HG03558 (cell line): ENCODE data around the gene ANXA5.
"Not testable (repeated sequence)": the region's sequence is repeated elsewhere in the genome, so short reads cannot be mapped to it uniquely, and the experiment has no call there.

Experiments used
- ATAC-seq: cut with Tn5 transposase; IDR thresholded peaks from one replicate; pipeline ENCODE4 v1.9.1; 2021; ENCODE audit warnings: moderate number of reproducible peaks; ENCODE audit not compliant: unreplicated experiment; ENCODE audit errors: extremely low read depth

The ANXA5 gene

DNA sequence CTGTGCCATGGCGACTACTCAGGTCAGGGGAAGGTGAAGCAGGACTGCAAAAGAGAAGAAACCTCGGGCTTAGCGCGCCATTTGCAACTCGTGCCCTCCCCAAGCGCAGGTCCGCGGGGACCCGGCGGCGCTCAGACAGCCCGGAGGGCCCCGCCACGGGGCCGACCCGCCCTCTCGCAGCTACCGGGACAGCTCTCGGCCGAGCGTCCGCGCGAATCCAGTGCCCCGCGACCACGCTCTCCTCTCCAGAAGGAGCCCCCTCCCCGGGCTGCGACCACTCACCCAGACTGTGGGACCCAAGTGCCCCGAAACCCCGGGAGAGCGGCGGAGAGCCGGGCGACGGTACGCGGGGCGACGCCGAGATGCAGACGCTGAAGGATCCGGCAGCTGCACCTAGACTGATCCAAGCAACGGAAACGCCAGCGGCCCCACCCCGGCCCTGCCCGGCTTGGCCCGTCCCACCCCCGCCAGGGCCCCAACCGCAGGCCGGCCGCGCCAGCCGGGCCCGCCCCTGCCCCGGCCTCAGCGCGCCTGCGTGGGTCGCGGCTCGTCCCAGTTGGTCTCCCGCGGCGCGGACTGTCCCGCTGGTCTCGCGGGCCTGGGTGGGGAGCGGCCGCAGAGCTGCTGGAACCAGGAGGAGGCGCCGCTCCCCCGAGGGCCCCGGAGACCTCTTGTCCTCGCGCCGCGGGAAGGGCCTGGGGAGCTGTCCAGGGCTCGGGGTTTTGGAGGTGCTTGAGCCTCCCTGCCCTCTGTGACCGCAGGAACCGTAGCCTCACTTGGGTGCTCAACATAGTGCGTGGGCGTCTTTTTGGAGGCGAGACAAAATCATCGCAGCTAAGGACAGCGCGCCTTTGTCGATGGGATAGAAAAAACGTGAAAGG, at the start of gene ANXA5:
ANXA5 (minus strand) TSS at position 400 of the 881 bp plus-strand sequence; CDS start at position 9, 391 bp downstream.
- peak; percentile 72 for ATAC-seq

DNA sequence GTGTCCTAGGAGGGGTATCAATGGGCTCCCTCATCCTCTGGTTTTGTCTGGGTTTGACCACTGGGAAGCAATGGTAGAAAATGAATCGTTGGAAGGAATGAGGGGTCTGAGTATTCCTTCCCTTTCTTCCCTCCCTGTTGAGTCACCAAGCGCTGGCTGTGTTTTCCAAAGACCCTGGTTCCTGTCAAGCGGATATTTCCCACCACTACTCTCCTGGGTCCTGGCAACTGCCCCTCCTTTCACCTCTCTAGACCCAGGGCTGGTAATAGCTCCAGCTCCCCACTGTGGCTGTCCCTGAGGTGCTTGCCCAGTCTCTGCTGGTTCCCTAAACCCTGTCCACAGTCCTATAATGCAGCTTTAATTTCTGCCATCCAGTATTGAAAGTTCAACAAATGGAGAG, 46.0 kb upstream of the ANXA5 start:
- ATAC-seq, result no peak

DNA sequence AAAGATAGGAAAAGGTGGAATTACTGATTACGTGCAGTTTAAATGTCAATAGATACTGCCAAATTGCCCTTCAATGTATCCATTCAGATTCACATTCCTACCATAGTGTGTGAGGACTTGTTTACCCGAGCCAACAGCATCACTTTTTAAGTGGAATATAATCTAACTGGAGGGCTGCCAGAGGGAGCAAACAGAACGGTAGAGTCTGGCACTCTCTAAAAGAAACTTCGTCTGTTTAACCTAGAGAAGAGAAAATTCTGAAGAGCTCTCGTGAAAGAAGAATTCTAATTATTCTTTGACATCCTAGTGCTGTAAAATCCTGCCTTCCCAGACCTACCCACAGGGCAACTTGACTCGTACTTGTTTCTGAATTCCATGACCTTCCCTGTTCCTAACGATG, 45.0 kb upstream of the ANXA5 start:
- ATAC-seq, result no peak

DNA sequence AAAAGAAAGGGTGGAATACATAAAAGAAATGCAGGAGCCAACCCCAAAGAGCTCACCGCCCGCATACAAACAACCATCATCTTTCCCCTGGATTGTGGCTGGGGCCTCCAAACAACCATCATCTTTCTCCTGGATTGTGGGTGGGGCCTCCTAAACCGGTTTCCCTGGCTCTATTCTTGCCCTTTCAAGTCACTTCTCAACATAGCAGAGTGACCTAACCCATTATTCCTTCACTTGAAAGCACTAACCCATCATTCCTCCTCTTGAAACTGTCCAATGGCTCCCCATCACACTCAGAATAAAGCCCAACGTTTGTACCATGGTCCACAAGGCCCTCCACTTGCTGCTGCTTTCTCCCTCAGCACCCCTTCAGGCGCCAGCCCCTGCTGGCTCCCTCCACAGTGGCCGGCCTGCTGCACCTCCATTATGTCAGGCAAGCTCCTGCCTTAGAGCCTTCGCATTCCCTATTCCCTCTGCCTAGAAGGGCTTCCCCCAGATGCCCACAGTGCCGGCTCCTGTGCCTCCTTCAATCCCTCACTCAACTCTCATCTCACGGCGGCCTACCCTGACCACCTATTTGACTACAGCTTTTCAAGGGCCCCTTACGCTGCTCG, 44.1 kb upstream of the ANXA5 start:
- no peak for ATAC-seq

DNA sequence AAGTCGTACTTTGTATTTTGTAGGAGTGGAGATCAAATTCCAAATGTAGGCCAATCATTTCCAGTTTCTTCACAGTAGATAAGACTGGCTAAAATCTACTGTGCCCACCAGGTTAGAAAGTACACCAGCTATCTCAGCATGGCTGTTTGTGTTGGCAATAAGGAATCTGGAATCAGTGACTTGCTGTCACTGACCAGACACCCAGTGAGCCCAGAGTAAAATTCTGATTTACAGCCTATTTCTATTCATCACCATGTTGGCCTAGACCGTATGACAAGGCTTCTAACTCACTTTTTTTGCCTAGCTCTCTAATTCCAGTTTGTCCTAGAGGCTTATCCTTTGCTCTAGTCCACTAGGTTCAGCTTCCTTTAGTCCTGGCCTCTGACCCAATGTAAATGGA, 42.8 kb upstream of the ANXA5 start:
- no peak for ATAC-seq

DNA sequence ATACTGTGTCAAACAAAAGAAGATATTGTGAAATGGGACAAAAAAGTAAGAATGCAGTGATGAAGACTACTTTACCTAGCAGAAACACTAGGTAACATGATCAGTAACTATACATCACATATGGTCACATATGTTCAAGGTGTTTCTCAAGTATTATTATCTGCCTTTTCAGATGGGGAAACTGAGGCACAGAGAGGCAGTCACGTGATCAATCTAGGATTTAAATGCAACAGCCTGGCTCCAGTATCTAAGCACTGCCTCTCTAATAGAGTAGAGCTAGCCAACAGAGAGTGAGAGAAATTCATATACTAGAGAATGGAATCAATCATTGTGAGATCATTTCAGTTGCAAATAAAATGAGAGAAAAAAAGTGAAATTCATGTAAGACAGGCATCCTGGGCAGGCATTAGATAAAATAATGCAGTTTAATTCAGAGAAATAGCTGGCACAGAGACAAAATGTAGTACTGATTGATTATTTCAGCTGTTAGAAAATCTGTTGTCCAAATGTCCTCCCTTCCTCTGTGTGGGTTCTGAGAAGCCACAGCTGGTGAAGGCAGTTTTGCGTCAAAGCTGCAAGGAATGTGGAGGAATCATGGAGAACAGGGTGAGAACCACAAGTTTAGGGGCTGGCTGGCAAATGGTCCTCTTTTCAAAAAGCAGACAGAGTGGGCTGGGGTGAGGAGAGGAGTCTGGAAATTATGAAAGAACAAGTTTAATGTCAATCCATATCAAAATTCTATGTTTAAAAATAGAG, 42.2 kb upstream of the ANXA5 start:
- ATAC-seq, result no peak

DNA sequence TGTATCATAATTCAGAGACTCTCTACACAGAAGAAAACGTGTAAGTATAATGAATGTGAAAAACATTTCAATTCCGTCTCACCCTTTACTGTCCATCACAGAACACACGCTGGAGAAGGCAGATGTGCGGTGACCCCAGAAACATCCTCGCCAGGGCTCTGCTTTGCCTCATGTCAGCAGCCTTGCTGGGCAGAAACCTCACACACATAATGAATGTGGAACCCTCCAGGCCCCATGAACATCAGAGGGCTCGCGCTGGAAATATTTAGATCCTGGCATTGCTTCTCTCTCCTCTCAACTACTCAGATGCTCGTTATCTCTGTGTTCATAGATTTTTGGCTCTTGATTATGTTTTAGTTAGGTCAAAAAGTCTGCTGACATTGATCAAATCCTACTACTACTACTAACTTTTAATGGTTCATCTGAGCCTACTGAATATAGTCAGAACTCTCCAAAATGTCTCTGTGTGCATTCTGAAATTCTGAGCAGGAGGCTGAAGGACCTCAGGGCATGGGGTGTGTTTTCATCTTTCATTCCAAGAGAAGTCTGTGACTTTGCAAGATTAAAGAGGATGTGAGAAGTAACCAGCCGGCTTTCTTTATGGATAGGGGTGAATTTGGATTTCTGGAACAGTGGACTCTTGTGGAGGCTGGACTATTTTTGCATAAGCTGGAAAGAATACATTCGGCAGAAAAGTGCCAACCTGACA, 41.2 kb upstream of the ANXA5 start:
- ATAC-seq, result no peak

DNA sequence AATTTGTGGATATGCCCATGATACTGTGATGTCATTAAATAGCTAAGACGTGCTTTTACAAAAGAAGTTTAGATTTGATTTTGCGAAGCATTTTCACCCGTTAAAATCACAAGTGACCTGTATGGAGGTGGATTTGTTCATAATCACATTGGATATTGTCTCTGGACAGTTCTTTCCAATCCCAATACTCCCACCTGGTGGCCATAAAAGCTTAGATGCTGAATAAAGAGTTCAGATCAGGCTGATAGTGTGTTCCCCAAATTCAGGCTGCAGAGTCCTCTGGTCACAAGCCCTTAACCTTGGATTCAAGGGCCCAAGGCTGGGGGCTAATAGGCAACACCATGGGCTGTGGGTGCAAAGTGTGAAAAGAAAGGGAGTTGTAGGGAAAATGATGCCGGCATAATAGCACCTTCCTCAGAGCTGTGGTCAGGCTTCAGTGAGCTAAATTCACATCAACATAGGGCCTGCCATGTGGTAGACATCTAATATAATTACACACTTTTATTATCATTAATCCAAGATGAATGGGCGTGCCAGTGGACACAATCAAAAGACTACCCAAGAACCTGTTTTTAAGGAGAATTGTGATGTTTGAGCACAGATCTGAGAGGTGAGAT, 40.1 kb upstream of the ANXA5 start:
- no peak for ATAC-seq

DNA sequence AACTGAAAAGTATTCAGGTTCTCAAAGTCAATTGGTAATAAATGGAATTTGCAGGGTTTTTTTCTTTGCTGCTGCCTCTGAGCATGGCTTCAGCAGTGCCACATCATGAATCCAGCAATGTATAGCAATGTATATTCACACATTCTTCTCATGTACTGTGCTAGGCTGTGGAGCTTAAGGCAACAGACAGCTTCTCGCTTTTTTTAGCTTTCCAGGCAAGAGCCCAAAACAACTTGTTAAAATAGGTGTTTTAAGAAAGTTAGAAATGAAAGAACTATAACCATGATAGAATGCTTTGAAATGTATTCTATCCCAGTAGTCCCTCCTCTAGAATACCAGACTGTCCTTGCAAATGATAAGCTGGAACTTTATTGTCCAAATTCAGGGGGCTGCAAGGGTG, 37.8 kb upstream of the ANXA5 start:
- ATAC-seq, result no peak

DNA sequence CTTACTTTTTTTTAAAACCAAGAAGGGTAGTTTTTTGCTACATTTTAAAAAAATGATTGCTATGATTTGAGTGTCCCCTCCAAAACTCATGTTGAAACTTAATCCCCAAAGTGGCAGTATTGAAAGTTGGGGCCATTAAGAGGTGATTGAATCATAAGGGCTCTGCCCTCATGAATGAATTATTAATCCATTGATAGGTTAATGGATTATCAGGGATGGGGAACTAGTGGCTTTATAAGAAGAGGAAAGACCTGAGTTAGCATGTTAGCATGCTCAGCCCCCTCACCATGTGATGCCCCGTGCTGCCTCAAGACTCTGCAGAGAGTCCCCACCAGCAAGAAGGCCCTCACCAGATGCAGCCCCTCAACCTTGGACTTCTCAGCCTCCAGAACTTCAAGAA, 37.2 kb upstream of the ANXA5 start:
- ATAC-seq, result no peak

DNA sequence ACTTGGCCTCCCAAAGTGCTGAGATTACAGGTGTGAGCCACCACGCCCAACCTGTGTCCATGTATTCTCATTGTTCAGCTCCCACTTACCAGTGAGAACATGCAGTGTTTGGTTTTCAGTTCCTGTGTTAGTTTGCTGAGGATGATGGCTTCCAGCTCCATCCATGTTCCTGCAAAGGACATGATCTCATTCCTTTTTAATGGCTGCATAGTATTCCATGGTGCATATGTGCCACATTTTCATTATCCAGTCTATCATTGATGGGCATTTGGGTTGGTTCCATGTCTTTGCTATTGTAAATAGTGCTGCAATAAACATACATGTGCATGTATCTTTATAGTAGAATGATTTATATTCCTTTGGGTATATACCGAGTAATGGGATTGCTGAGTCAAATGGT, 33.0 kb upstream of the ANXA5 start:
- ATAC-seq, result not testable (repeated sequence)

DNA sequence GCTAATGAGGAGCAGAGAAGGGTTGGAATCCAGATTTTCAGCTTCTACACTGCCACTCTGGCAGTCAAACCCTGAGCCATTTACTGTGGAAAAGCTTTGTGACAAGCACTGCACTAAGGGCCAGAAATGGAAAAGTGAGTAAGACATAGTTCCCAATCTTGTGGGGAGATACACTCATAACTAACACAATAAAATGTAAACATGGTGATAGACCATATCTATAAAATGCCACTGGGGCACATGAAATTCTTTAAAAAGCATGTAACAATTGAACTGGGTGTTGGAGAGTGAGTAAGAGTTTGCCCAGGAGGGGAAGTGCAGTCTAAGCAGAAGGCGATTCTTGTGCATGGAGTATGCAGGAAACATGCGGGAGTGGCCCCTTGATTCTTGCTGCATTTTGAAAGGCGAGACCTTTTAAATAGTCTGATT, 32.0 kb upstream of the ANXA5 start:
- ATAC-seq, result no peak

DNA sequence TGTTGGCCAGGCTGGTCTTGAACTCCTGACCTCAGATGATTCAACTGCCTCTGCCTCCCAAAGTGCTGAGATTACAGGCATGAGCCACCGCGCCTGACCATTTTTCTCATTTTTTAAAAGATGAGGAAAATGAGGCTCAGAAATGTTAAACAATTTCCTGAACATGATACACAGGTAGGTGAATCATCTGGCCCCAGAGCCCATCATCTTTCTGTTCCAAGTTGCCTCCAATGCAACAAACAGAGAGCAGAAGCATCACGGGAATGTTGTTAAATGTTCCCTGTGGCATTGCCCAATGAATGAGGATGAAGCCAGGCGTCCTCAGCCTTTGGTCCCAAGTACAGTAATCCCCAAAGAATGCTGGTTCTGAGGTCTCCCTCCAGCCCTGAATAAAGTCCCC, 31.3 kb upstream of the ANXA5 start:
- no peak for ATAC-seq

DNA sequence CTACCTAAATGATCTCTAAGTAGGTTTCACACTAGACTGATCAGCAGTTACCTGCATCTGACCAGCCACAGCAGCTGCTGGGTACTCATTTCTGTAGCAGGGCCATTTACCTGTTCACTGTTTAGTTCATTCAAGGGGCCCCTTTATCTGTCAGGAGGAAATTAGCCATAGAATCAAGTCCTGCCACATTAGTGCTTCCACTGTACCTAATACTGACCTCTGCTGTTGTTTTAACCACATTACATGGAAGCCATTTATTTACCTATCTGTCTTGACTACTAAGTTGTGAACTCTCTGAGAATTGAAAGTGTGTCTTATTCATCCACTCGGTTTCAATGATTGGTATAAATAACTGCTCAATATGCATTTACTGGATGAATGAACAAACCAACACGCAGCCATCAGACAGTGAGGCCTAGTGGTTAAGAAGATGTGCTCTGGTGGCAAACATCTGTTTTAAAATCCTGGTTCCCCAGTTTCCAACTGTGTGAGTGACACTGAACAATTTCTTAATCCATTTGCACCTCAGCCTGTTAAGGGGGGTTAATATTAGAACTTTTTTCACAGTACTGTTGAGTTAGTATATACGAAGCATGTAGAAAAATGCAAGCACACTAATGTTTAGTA, 30.0 kb upstream of the ANXA5 start:
- peak; percentile 93 for ATAC-seq

DNA sequence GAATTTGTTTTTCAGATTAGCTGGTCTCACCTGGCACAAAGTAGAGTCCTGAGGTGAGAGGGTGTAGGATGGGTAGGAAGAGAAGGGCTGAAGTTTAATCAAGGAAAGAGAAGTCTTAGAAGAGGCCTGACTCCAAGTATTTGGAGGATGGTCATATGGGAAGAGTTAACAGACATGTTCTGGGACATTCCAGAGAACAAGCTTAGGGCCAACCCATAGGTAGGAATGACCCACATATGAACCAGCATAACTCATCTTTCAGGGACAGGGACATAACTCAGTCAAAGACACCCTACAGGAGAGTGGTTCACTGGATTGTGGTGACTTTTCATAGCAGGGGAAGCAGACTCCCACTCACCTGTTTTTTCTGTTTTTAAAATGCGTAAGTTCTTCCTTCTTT, 27.9 kb upstream of the ANXA5 start:
- no peak for ATAC-seq

DNA sequence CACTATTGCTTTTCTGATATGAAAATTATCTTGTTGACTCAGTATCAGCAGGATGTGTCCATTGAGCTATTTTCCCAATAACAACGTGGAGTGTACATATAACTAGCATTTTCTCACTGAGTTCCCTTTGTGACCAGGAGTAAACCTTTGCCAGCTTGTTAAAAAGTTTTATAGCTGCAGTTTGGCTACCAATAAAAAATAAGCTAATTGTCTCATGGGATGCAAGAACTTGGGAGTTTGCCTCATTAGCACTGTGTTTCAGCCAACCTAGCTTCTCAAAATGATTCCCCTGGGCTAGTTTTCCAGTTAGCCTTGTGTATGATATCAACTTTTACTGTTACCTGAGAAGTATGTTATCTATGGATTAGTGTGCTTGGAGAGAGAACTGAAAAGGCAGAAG, 24.9 kb upstream of the ANXA5 start:
- ATAC-seq, result no peak

DNA sequence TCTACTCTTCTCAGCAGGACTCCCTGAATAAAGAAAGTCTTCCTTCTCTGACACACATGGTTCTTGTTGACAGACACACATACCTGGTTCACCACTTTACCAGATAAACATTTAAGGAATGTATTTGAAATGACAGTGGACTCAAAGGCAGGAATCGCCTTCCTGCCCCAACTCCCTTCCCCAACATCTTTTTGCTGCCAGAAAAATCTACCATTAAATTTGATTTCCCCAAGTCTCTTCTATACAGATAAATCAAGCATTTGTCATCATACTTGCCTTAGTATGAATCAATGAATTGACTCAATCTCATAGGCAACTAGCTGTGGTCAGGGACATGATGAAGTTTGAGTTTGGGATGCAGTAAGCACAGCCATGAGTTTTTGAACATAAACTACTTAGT, 23.3 kb upstream of the ANXA5 start:
- ATAC-seq, result no peak

DNA sequence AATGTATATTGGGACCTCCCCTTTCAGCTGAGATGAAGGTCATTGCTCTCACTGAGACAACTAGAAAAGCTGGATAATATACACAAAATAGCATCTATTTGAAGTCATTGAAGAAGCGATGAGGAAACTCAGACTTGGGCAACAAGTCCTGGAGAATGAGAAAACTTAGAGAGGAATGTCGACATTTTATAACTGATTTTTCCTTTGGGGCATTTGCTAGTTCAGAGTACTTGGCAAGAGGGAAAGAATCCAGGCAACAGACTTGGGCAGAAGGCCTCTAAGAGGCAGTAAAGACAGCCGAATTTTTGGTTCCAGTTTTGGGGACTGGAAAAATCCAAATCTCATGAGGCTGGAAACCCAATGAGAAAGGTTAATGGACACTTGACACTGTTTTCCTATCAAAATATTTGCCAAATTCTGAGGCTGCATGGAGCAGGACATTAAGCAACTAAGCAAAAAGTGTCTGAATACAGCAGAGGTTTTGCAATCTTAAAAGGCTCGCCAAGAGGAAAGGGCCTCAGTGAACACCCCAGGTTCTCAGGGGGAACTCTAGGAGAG, 21.0 kb upstream of the ANXA5 start:
- ATAC-seq, result no peak

DNA sequence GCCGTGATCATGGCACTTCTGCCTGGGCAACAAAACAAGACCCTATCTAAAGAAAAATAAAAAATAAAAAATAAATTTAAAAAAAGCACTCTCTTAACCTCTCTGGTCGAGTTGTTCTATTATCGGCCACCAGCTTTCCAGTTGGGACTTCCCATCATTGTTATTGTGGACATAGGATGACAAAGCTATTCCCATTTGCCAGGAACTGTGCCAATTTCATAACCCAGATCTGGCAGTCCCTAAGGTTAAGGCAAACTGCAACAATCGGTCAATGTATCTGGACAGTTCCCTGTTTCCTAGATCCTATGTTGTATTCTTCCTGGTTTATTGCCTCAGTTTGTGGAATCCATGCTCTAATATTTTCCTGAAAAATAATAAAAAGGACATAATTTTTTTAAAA, 17.8 kb upstream of the ANXA5 start:
- ATAC-seq, result no peak
